Coronary artery (tissue), 2 donors: ENCODE measurements around the gene KLK13.

Source experiments
- DNase-seq: peaks from one replicate; pipeline ENCODE4 v3.0.0-alpha.2; 2017; ENCODE audit warnings: low spot score
- H3K27ac ChIP-seq, 2 donors: fragments of 200-600 bp; sonication (generic); one replicate each; pipeline ENCODE4 v1.5.1; 2016 to 2019
- H3K4me3 ChIP-seq: fragments of 200-600 bp; sonication (generic); 2 replicates; pipeline ENCODE4 v1.5.1; 2016; ENCODE audit warnings: mild to moderate bottlenecking, moderate library complexity
- CTCF ChIP-seq: fragments of 200-600 bp; sonication (generic); IDR thresholded peaks from one replicate; pipeline ENCODE4 v1.5.1; 2019; ENCODE audit warnings: antibody characterized with exemption

The KLK13 gene

DNA sequence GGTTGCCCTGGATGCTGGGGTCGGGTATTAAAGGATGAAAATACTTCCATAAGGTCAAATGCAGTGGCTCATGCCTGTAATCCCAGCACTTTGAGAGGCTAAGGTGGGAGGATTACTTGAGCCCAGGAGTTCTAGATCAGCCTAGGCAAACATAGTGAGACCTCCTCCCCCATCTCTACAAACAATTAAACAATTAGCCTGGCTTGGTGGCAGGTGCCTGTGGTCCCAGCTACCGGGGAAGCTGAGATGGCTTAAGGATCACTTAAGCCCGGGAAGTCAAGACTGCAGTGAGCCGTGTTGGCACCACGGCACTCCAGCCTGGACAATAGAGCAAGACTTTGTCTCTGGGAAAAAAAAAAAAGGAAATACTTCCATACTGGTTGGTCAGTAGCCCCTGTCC, 40.0 kb downstream of the KLK13 start:
- no peak for DNase-seq
- no peak overlapping the region for H3K4me3 ChIP-seq
- TF ChIP-seq CTCF: no peak
- H3K27ac ChIP-seq: no peak overlapping the region

DNA sequence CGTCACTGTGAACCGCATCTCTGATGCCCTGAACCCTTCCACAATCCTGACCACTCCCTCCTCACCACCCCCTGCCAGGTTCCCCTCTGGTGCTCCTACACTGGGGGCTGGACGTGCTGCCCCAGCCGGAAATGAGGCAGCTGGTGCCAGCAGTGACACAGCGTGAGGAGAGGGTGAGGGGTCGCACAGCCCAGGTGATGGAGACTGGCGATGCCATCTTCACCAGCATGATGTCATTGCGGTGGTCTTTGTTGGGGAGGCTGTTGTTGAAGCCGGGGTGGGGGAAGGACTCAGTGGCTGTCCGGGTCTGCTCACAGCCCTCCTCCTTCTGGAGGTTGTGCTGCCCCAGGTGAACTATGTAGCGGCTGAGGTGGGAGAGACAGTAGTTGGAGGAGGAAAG, 40.9 kb downstream of the KLK13 start:
- H3K4me3 ChIP-seq: no peak overlapping the region
- no peak for TF ChIP-seq CTCF
- no peak for DNase-seq
- H3K27ac ChIP-seq: no peak overlapping the region

- TF ChIP-seq CTCF: no peak
- H3K4me3 ChIP-seq: no peak overlapping the region
- no peak overlapping the region for H3K27ac ChIP-seq
- no peak for DNase-seq
Observed at GRCh38 chr19:51022526-51022925, 42.4 kb downstream of the KLK13 start.

- Histone ChIP-seq H3K4me3 (no peak overlapping the region), H3K27ac (no peak overlapping the region)
- TF ChIP-seq CTCF: no peak
- DNase-seq: no peak
Observed at GRCh38 chr19:51020988-51021651, 43.8 kb downstream of the KLK13 start.

- no peak for TF ChIP-seq CTCF
- no peak for DNase-seq
- Histone ChIP-seq H3K27ac (no peak within 1 kb of the TSS), H3K4me3 (peak within 1 kb of the TSS; percentile 66)
Observed at GRCh38 chr19:51019544-51019925, 45.4 kb downstream of the KLK13 start, which contains the start of gene KLK10. Gene KLK10, minus strand, starts transcription at chr19:51019709. Its CDS starts 579 bp downstream, at chr19:51019130.

DNA sequence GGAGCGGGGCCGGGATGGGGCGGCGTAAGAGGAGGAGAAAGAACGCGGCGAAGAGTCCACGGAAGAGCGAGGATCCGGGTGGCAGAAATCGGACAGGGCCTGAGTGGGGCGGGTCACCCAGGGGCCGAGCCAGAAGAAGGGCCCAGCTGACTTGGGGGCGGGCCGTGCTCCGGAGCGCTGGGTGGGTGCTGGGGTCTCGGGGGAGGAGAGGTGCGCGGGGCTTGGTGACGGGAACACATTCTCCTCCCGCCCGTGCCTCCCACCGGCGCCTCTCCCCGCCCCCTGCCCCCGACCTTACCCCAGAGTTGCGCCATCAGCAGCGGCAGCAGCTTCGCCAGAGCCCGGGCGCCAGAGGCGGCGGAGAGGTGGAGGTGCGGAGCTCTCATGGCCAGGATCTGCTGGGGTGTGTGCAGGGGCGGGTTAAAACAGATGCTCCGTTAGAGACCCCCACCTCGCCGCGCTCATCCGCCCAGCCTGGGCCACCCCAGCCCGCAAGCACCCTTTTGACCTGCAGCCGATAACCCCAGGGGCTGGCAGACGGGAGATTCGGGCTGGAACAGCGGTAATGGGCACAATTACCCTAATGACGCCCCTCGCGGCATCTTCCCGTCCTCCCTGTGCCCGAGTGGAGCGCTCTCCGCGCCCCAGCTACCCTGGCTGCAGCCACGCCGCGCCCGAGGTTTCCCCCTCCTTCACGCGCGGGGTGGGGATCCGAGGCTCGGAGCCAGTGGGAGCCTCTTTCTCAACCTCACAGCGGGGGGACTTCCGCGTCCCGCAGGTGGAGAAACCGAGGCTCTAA, 45.9 kb downstream of the KLK13 start:
- TF ChIP-seq CTCF: no peak
- Histone ChIP-seq H3K27ac (no peak overlapping the region), H3K4me3 (peak overlapping the region; percentile 66)
- DNase-seq: no peak
